Fibroblast of lung (primary cell): ENCODE results near the gene SMAD2. TPM values are rescaled to one million over a fixed set of nuclear protein-coding genes. Genes with fewer than 3 reads are reported as not detected.

Experiments
- DNase-seq, 2 donors: peaks; one replicate each; pipeline versions ENCODE4 v3.0.0 to v3.0.0-alpha.2; 2010; ENCODE audit warnings: low read depth in 2 of 2
- H2AFZ ChIP-seq: 2 replicates; pipeline ENCODE4 v1.5.1; 2012; ENCODE audit warnings: low read length, control low read depth, inconsistent platforms
- H3K27ac ChIP-seq: 2 replicates; pipeline ENCODE4 v1.5.1; 2011; ENCODE audit warnings: low read length, control low read depth; ENCODE audit not compliant: insufficient read depth
- H3K27me3 ChIP-seq: 2 replicates; pipeline ENCODE4 v1.5.1; 2011; ENCODE audit warnings: mild to moderate bottlenecking, low read length; ENCODE audit not compliant: control insufficient read depth, insufficient read depth
- H3K36me3 ChIP-seq: 2 replicates; pipeline ENCODE4 v1.5.1; 2011; ENCODE audit warnings: low read length; ENCODE audit not compliant: control insufficient read depth, insufficient read depth
- H3K4me1 ChIP-seq: 2 replicates; pipeline ENCODE4 v1.5.1; 2011; ENCODE audit warnings: low read length; ENCODE audit not compliant: control insufficient read depth, insufficient read depth; ENCODE audit errors: extremely low read depth
- H3K4me2 ChIP-seq: 2 replicates; pipeline ENCODE4 v1.5.1; 2011; ENCODE audit warnings: low read length, control low read depth; ENCODE audit not compliant: insufficient read depth; ENCODE audit errors: extremely low read depth
- H3K4me3 ChIP-seq, 4 experiments: fragments of 200-600 bp in 1 of 4; sonication (generic) in 1 of 4; replicated peaks in 1 of 4; 2 replicates each; pipeline ENCODE4 v1.5.1; 2011 to 2016; ENCODE audit warnings: low read length in 4 of 4, low read depth in 3 of 4, mild to moderate bottlenecking in 3 of 4, control low read depth in 2 of 4, inconsistent platforms in 1 of 4, mixed read lengths in 1 of 4; ENCODE audit not compliant: insufficient read depth in 1 of 4; ENCODE audit errors: control extremely low read depth in 1 of 4
- H3K79me2 ChIP-seq: 2 replicates; pipeline ENCODE4 v1.5.1; 2012; ENCODE audit warnings: mild to moderate bottlenecking, low read length, inconsistent platforms; ENCODE audit not compliant: control insufficient read depth, insufficient read depth
- H3K9ac ChIP-seq: 2 replicates; pipeline ENCODE4 v1.5.1; 2011; ENCODE audit warnings: mild to moderate bottlenecking, low read length, control low read depth; ENCODE audit not compliant: insufficient read depth
- H3K9me3 ChIP-seq: 2 replicates; pipeline ENCODE4 v1.5.1; 2012; ENCODE audit warnings: low read depth, low read length; ENCODE audit not compliant: control insufficient read depth, insufficient read depth
- H4K20me1 ChIP-seq: 2 replicates; pipeline ENCODE4 v1.5.1; 2011; ENCODE audit warnings: low read length; ENCODE audit not compliant: control insufficient read depth, insufficient read depth; ENCODE audit errors: extremely low read depth
- EZH2 ChIP-seq: IDR thresholded peaks from 2 replicates; pipeline ENCODE4 v1.5.1; 2012; ENCODE audit warnings: low read length, control low read depth, mild to moderate bottlenecking; ENCODE audit errors: missing control alignments
- polyA plus RNA-seq, 2 donors: library from polyadenylated mRNA; depleted of rRNA in 1 of 2; stranded (reverse) in 1 of 2; unstranded in 1 of 2; fragments of >200 nt; gene quantifications; 2 replicates each; pipeline ENCODE4 v1.2.1, GENCODE V29; 2011 to 2012; ENCODE audit warnings: missing spikeins in 1 of 2
- total RNA-seq: library from RNA; depleted of rRNA; stranded (reverse); fragments of >200 nt; gene quantifications from 2 replicates; pipeline ENCODE4 v1.2.1, GENCODE V29; 2014
- TF ChIP-seq, protein P1 (sequence below), 2 donors: IDR thresholded peaks in 1 of 2; conservative IDR thresholded peaks in 1 of 2; 1 replicate in 1 of 2; 2 replicates in 1 of 2; pipeline ENCODE4 v1.5.1; 2011 to 2012; ENCODE audit warnings: low read length in 2 of 2, control low read depth in 1 of 2, inconsistent platforms in 1 of 2, low read depth in 1 of 2, mild to moderate bottlenecking in 1 of 2

Gene SMAD2
- total and polyA plus RNA-seq, 2 donors (not counting 1 experiment from before 2014, with no cell fraction given): 76.0 to 111 TPM

DNA sequence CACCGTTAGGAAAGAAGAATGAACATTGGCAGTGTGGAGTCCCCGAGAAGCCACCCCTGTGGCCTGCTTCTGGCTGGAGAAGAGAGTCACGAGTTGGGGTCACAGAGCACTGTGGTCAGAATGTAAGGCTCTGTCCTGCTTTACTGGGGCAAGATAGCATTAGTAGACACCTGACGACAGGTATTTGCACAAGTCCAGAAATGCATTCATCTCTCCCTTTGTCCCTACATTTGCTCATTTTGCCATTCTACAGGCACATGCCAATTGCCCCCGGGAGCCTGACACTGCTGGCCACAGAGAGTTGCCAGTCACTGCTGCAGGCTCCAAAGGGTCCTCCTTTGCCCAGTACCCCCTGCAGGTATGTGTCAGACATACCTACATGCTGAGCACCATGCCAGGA is 133.3 kb downstream of the SMAD2 start:
- no peaks in the 10 kb centered on the region for H3K79me2 ChIP-seq

DNA sequence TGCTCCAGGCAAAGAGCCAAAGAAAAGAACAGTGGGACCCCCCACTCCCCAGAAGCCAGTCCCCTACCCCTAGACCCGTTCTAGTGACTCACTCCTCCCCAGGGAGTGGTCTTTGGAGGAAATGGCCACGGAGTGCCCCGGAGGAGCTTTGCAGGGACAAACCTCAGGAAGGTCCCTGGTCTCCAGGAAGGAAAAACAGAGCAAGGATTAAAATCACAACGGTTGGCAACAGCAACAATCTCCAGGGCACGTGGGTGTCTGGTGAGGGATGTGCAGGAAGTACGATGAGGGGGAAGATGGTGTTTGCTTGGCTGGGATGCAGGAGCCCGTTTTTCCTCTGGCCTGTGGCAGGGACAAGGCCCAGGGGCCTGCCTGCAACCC is 135.0 kb downstream of the SMAD2 start:
- no peak overlapping the region for H2AFZ ChIP-seq

More for the DNA sequence above, 133.3 kb downstream of the SMAD2 start:
- no peak overlapping the region for H3K4me2 ChIP-seq
- no peak for DNase-seq
- H3K9ac ChIP-seq: no peak overlapping the region
- H3K4me3 ChIP-seq: no peak overlapping the region
- H3K27me3 ChIP-seq: no peaks in the 10 kb centered on the region
- TF ChIP-seq, protein P1, sequence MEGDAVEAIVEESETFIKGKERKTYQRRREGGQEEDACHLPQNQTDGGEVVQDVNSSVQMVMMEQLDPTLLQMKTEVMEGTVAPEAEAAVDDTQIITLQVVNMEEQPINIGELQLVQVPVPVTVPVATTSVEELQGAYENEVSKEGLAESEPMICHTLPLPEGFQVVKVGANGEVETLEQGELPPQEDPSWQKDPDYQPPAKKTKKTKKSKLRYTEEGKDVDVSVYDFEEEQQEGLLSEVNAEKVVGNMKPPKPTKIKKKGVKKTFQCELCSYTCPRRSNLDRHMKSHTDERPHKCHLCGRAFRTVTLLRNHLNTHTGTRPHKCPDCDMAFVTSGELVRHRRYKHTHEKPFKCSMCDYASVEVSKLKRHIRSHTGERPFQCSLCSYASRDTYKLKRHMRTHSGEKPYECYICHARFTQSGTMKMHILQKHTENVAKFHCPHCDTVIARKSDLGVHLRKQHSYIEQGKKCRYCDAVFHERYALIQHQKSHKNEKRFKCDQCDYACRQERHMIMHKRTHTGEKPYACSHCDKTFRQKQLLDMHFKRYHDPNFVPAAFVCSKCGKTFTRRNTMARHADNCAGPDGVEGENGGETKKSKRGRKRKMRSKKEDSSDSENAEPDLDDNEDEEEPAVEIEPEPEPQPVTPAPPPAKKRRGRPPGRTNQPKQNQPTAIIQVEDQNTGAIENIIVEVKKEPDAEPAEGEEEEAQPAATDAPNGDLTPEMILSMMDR (conservative IDR thresholded peaks at IDR 0.05 in 1 of 2, IDR thresholded peaks at IDR 0.05 in 1 of 2; ENCODE audit: low read depth in 1 of 2, low read length in 2 of 2): no peak
- TF ChIP-seq EZH2: no peak
- no peaks in the 10 kb centered on the region for H3K36me3 ChIP-seq
- H3K9me3 ChIP-seq: no peaks in the 10 kb centered on the region
- H2AFZ ChIP-seq: no peak overlapping the region
- no peak overlapping the region for H3K27ac ChIP-seq
- no peaks in the 10 kb centered on the region for H4K20me1 ChIP-seq
- no peaks in the 10 kb centered on the region for H3K4me1 ChIP-seq

DNA sequence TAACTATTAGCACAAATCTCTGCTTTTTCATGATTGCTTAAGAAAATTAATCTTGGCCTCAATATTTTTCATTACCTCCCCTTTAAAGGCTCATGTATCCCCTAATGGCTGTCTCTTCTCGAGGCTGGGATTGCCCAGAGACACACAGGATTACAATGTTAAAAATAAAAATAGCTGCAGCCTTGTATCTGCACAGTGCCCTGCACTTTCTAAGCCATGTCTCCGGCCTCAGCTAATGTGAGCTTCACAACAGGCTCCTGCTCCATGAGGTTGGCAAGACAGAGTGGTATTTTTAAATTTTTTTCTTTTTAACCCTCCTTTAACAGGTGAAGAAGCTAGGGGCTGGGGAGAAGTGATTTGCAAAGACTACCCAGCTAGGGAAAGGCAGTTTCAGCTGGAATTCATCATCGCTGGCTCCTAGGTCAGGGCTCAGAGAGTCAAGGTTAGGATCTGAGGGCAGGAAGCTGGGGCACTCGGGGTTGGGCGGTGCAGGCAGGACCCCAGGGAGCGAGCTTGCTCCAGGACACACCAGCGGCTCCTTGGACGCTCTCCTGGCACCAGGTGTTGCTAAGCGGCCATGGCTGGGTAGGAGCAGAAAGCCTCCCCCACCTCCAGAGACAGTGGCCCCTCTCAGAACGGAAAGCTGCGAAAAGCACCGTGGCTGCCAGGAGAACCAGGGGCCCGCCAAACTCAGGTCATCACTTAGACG is 135.6 kb downstream of the SMAD2 start:
- Histone ChIP-seq H3K27ac (no peak overlapping the region), H3K27me3 (no peaks in the 10 kb centered on the region), H3K36me3 (no peaks in the 10 kb centered on the region), H3K4me2 (no peak overlapping the region), H3K4me1 (no peaks in the 10 kb centered on the region), H3K9ac (no peak overlapping the region), H3K9me3 (no peaks in the 10 kb centered on the region), H3K4me3 (no peak overlapping the region), H3K79me2 (no peaks in the 10 kb centered on the region), H2AFZ (no peak overlapping the region), H4K20me1 (no peaks in the 10 kb centered on the region)
- TF ChIP-seq, protein P1 (conservative IDR thresholded peaks at IDR 0.05 in 1 of 2, IDR thresholded peaks at IDR 0.05 in 1 of 2; ENCODE audit: low read depth in 1 of 2, low read length in 2 of 2): no peak
- TF ChIP-seq EZH2: no peak
- no peak for DNase-seq

More for the DNA sequence above, 135.0 kb downstream of the SMAD2 start:
- H3K9ac ChIP-seq: no peak overlapping the region
- H4K20me1 ChIP-seq: no peaks in the 10 kb centered on the region
- H3K4me1 ChIP-seq: no peaks in the 10 kb centered on the region
- H3K27ac ChIP-seq: no peak overlapping the region
- H3K9me3 ChIP-seq: no peaks in the 10 kb centered on the region
- no peaks in the 10 kb centered on the region for H3K36me3 ChIP-seq
- H3K4me3 ChIP-seq: no peak overlapping the region
- TF ChIP-seq, protein P1 (conservative IDR thresholded peaks at IDR 0.05 in 1 of 2, IDR thresholded peaks at IDR 0.05 in 1 of 2; ENCODE audit: low read depth in 1 of 2, low read length in 2 of 2): no peak
- no peak for TF ChIP-seq EZH2
- no peak overlapping the region for H3K4me2 ChIP-seq
- H3K79me2 ChIP-seq: no peaks in the 10 kb centered on the region
- no peak for DNase-seq
- no peaks in the 10 kb centered on the region for H3K27me3 ChIP-seq
